Gastroesophageal sphincter (tissue), 4 donors: ENCODE measurements around the gene SVBP. TPM values are rescaled to one million over a fixed set of nuclear protein-coding genes. Genes with fewer than 3 reads are reported as not detected.

Source experiments
- ATAC-seq: fragments of 150-250 bp; one replicate; pipeline ENCODE4 v1.9.1; 2016; ENCODE audit warnings: mild to moderate bottlenecking, moderate library complexity
- H3K27ac ChIP-seq, 4 donors: fragments of 200-600 bp; sonication (generic) in 3 of 4; 1 replicate in 3 of 4; 2 replicates in 1 of 4; pipeline ENCODE4 v1.5.1; 2016 to 2019
- H3K27me3 ChIP-seq: fragments of 200-600 bp; sonication (generic); one replicate; pipeline ENCODE4 v1.5.1; 2019
- H3K36me3 ChIP-seq, 2 donors: fragments of 200-600 bp; sonication (generic); one replicate each; pipeline ENCODE4 v1.5.1; 2019; ENCODE audit warnings: control low read depth in 1 of 2
- H3K4me1 ChIP-seq, 3 donors: fragments of 200-600 bp; sonication (generic); 1 replicate in 2 of 3; 2 replicates in 1 of 3; pipeline ENCODE4 v1.5.1; 2016 to 2019; ENCODE audit warnings: control low read depth in 2 of 3
- H3K4me3 ChIP-seq, 2 donors: fragments of 200-600 bp; sonication (generic); one replicate each; pipeline ENCODE4 v1.5.1; 2019; ENCODE audit warnings: mild to moderate bottlenecking in 1 of 2, moderate library complexity in 1 of 2
- H3K9me3 ChIP-seq, 3 donors: fragments of 200-600 bp; sonication (generic); one replicate each; pipeline ENCODE4 v1.5.1; 2017 to 2019; ENCODE audit warnings: control low read depth in 2 of 3
- CTCF ChIP-seq, 4 experiments: fragments of 200-600 bp in 2 of 4; fragments of 450-650 bp in 2 of 4; sonication (generic) in 1 of 4; IDR thresholded peaks; one replicate each; pipeline ENCODE4 v1.5.1; 2017 to 2019; ENCODE audit warnings: antibody characterized with exemption in 4 of 4, mild to moderate bottlenecking in 2 of 4, moderate library complexity in 2 of 4
- EP300 ChIP-seq: sonication (generic); formaldehyde crosslinking; IDR thresholded peaks from one replicate; pipeline ENCODE4 v1.6.1; 2017; ENCODE audit warnings: antibody characterized with exemption, mild to moderate bottlenecking
- POLR2A ChIP-seq, 2 donors: fragments of 450-650 bp; IDR thresholded peaks; one replicate each; pipeline ENCODE4 v1.6.1; 2017; ENCODE audit warnings: antibody characterized with exemption in 2 of 2, mild to moderate bottlenecking in 2 of 2, moderate library complexity in 1 of 2
- POLR2AphosphoS5 ChIP-seq: sonication (generic); formaldehyde crosslinking; IDR thresholded peaks from one replicate; pipeline ENCODE4 v1.6.1; 2017; ENCODE audit warnings: antibody characterized with exemption
- WGBS, 2 donors: methylation state at CpG; one replicate each; pipeline ENCODE4 v1.1.5; 2018; ENCODE audit warnings: low coverage in 1 of 2; 5-methylcytosine and 5-hydroxymethylcytosine counted together
- total RNA-seq, 4 donors: library from RNA; depleted of rRNA; stranded (reverse); fragments of >200 nt; gene quantifications; one replicate each; pipeline ENCODE4 v1.1.0, GENCODE V29; 2016

SVBP gene
- total RNA-seq, 4 donors from 2014 or later: 21.3 to 36.5 (median 22.6) TPM

DNA sequence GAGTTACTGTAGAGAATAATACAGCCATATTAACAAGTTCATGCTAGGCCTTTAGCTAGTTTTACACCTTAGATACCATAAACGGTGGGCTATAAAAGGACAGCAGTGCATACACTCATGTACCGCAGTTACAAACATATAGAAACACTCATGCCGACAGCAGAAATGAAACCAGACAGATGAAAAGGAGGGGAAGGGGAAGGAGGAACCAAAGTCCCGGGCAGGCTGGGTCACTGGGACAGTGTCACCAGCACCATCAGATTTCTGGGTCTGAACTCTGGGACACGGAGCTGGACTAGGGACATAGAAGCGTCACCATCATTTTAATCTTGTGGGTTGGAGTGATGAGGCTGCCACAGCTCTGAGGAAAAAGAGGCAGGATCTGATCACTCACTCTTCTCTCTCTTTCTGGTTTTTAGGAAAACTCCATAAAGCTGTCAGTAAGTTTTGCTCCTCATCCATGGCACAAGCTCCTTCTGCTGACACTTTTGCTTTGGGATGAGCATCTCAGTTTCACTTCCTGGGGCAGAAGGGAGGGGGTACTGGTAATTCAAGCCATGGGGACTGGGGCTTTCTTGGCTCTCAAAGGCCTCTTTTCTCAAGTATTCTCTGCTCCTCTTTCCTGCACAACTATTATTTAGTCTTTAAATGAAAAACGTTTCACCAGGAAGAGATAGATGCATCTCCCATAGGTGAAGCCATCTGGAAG is 21.4 kb upstream of the SVBP start:
- Histone ChIP-seq H3K27me3 (no peaks in the 10 kb centered on the region), H3K4me1 (no peaks in the 10 kb centered on the region), H3K27ac (no peak overlapping the region), H3K9me3 (no peaks in the 10 kb centered on the region), H3K36me3 (peaks cover 0 to 43% of the 10 kb centered on the region in 2 donors), H3K4me3 (no peak overlapping the region)
- no peak for ATAC-seq
- TF ChIP-seq POLR2AphosphoS5 (no peak), CTCF (IDR thresholded peaks at IDR 0.05) (no peak), EP300 (no peak), POLR2A (IDR thresholded peaks at IDR 0.05) (no peak)
- WGBS, 2 donors: 79% methylated on average over 5 to 7 of the region's 7 CpGs

GRCh38 chr1:42837709-42838108 is 20.5 kb upstream of the SVBP start:
- H3K4me3 ChIP-seq: no peak overlapping the region
- no peak overlapping the region for H3K27ac ChIP-seq
- H3K9me3 ChIP-seq: no peaks in the 10 kb centered on the region
- ATAC-seq: no peak
- WGBS, 2 donors: 50 to 63% methylated on average over 2 to 3 of the region's 3 CpGs
- H3K27me3 ChIP-seq: no peaks in the 10 kb centered on the region
- H3K36me3 ChIP-seq: peaks cover 0 to 37% of the 10 kb centered on the region in 2 donors
- TF ChIP-seq EP300 (no peak), CTCF (IDR thresholded peaks at IDR 0.05) (no peak), POLR2A (IDR thresholded peaks at IDR 0.05) (no peak), POLR2AphosphoS5 (no peak)
- H3K4me1 ChIP-seq: no peaks in the 10 kb centered on the region

DNA sequence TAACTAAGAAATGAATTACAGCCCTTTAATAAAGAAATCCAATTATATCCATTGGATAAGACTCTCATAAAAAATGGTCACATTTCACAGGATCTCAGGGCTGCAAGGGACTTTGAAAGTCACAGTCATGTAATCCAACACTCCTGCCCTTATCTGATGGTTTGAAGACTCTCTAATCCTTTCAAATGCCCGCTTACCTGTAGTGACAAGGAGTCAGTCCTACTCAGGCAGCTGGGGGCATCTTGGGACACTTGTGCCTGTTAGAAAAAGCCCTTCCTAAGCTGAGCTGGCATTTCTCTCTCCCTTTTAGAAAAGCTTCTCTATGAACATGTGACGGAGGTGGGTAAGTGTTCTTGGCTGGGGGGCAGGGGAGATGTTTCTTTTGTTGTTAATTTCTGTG is 18.2 kb upstream of the SVBP start:
- TF ChIP-seq POLR2AphosphoS5 (no peak), CTCF (IDR thresholded peaks at IDR 0.05) (no peak), EP300 (no peak), POLR2A (IDR thresholded peaks at IDR 0.05) (no peak)
- Histone ChIP-seq H3K9me3 (no peaks in the 10 kb centered on the region), H3K36me3 (peaks cover 0 to 26% of the 10 kb centered on the region in 2 donors), H3K4me1 (no peaks in the 10 kb centered on the region), H3K27me3 (no peaks in the 10 kb centered on the region), H3K27ac (no peak overlapping the region), H3K4me3 (no peak overlapping the region)
- 94 to 100% methylated on average over 1 to 2 of the region's 2 CpGs for WGBS, 2 donors
- ATAC-seq: no peak

GRCh38 chr1:42834803-42835202 is 17.6 kb upstream of the SVBP start:
- Histone ChIP-seq H3K4me1 (no peaks in the 10 kb centered on the region), H3K27me3 (no peaks in the 10 kb centered on the region), H3K36me3 (peaks cover 0 to 32% of the 10 kb centered on the region in 2 donors), H3K4me3 (no peak overlapping the region), H3K9me3 (no peaks in the 10 kb centered on the region), H3K27ac (no peak overlapping the region)
- 86 to 88% methylated on average over 1 to 3 of the region's 5 CpGs for WGBS, 2 donors
- TF ChIP-seq POLR2AphosphoS5 (no peak), CTCF (IDR thresholded peaks at IDR 0.05) (no peak), EP300 (no peak), POLR2A (IDR thresholded peaks at IDR 0.05) (no peak)
- ATAC-seq: no peak

DNA sequence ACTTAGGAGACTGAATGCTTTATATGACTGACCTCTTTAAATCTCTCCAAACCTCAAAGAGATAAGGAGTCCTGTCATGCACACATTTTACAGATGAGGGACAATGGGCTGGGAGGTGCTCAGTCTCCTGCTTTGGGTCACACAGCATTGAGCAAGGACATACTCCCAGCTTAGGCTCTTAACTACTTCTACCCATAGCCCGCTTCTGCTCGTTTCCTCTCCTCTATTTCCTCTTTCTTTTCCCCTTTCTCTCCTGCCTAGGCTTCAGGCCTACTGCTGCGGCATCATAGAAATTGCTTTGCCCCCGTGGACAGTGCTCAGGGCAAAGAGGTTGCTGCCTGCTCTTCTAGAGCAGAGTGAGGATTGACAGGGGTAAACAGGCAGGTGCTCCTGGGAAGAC is 16.8 kb upstream of the SVBP start:
- no peaks in the 10 kb centered on the region for H3K9me3 ChIP-seq
- WGBS, 2 donors: 85% methylated on average over 4 of the region's 4 CpGs; no CpG with 5 or more reads in 1 of the 2 donors
- ATAC-seq: no peak
- H3K27me3 ChIP-seq: no peaks in the 10 kb centered on the region
- H3K36me3 ChIP-seq: peaks cover 0 to 33% of the 10 kb centered on the region in 2 donors
- no peaks in the 10 kb centered on the region for H3K4me1 ChIP-seq
- H3K4me3 ChIP-seq: no peak overlapping the region
- no peak for TF ChIP-seq POLR2A (IDR thresholded peaks at IDR 0.05)
- no peak for TF ChIP-seq CTCF (IDR thresholded peaks at IDR 0.05)
- no peak for TF ChIP-seq EP300
- TF ChIP-seq POLR2AphosphoS5: no peak
- no peak overlapping the region for H3K27ac ChIP-seq
